ENCODE data around the gene RASA1.
"Not testable (repeated sequence)": the region's sequence is repeated elsewhere in the genome, so short reads cannot be mapped to it uniquely, and the experiment has no call there.

The RASA1 gene

DNA sequence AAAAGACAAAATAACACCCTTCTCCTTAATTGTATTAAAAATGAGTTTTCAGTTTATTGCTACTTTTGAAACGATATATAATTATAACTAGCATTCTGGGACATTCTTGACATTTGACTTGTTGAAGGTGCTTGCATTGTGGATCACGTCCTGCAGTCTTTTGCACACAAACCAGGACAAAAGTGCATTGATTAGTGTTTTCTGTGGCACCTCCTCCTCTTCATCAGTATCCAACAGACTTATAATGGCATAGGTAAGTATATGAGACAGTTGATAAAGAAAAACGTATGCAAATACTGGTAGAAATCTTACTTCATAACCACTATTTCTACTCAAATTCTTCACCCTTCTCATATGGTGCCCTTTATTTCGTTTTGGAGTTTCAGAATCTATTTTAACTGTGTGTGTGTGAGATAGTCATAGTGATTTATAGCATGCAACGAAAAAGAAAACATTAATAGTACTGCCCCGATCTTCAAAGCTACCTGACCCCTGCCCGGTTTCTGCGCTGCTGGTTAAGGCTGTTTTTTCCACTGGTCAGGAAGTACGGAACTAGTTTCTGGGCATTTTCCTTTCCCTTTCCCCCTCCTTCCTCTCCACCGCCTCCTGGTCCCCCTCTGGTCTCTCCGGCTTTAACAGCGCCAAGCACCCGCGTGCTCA is 639 bp upstream of the RASA1 start:
- H3K27ac ChIP-seq, result peak overlapping the region; percentile 96

DNA sequence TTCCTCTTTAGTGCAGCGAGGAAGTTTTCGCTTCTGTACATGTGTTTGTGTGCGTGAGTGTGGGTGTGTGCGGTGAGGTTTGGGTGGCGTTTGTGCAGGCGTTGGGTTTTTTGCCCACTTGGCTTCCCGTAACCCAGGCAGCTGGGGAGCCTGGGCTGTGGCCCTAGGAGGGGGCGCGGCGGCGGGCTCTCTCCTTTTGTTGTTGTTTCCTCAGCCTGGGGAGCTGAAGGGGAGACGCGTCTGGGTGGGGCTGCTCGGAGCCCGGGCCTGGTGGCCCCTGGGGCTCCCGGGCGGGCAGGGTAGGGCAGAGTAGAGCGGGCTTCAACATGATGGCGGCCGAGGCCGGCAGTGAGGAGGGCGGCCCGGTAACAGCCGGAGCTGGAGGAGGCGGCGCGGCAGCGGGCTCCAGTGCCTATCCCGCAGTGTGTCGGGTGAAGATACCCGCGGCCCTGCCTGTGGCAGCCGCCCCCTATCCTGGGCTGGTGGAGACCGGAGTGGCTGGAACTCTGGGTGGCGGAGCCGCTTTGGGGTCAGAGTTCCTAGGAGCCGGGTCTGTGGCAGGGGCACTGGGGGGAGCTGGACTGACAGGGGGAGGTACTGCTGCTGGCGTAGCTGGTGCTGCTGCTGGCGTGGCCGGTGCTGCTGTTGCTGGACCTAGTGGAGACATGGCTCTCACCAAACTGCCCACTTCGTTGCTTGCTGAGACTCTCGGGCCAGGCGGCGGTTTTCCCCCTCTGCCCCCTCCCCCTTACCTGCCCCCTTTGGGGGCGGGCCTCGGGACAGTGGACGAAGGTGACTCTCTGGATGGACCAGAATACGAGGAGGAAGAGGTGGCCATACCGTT is 665 bp downstream of the RASA1 start:
- H3K27ac ChIP-seq, result peak overlapping the region; percentile 96
- TF ChIP-seq ZFX (IDR thresholded peaks at IDR 0.05; ENCODE audit: borderline replicate concordance), result no peak
- no peak for TF ChIP-seq CTCF (IDR thresholded peaks at IDR 0.05)

More for the DNA sequence above, 639 bp upstream of the RASA1 start:
- TF ChIP-seq ZFX (IDR thresholded peaks at IDR 0.05; ENCODE audit: borderline replicate concordance), result no peak
- TF ChIP-seq CTCF (IDR thresholded peaks at IDR 0.05), result no peak

GRCh38 chr5:87268970-87269377 is 1.3 kb downstream of the RASA1 start:
- H3K27ac ChIP-seq, result peak overlapping the region; percentile 96

GRCh38 chr5:87270888-87271287 is 3.2 kb downstream of the RASA1 start:
- not testable (repeated sequence) for H3K27ac ChIP-seq

More at GRCh38 chr5:87268970-87269377, 1.3 kb downstream of the RASA1 start:
- TF ChIP-seq ZFX (IDR thresholded peaks at IDR 0.05; ENCODE audit: borderline replicate concordance) (no peak), CTCF (IDR thresholded peaks at IDR 0.05) (no peak)

GRCh38 chr5:87276655-87277054 is 9.0 kb downstream of the RASA1 start:
- H3K27ac ChIP-seq, result no peak overlapping the region
- TF ChIP-seq ZFX (IDR thresholded peaks at IDR 0.05; ENCODE audit: borderline replicate concordance) (no peak), CTCF (IDR thresholded peaks at IDR 0.05) (no peak)

DNA sequence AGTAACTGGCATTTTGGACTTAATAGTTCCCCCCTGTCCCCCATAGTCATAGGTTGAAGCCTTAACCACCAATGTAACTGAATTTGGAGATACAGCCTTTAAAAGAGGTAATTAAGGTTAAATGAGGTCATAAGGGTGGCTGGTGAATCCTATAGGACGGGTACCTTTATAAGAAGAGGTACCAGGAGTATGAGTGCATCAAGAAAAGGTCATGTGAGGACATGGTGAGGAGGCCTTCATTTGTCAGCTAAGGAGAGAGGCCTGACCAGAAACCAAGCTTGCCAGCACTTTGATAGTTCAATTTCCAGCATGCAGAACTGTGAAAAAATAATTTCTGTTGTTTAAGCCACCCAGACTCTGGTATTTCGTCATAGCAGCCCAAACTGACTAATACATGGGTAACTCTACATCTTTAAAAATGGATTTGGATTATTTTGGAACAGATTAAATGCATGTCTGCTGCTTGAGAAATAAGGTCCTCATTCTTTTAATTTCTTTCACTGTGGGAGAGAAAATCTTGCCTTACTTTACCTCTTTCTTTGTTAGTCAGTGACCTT is 9.7 kb downstream of the RASA1 start:
- TF ChIP-seq CTCF (IDR thresholded peaks at IDR 0.05) (no peak), ZFX (IDR thresholded peaks at IDR 0.05; ENCODE audit: borderline replicate concordance) (no peak)
- H3K27ac ChIP-seq, result no peak overlapping the region

GRCh38 chr5:87278590-87279100 is 11.0 kb downstream of the RASA1 start:
- no peak overlapping the region for H3K27ac ChIP-seq
- TF ChIP-seq ZFX (IDR thresholded peaks at IDR 0.05; ENCODE audit: borderline replicate concordance), result no peak
- TF ChIP-seq CTCF (IDR thresholded peaks at IDR 0.05), result no peak

All from 22Rv1 (cell line).